Measurements from ENCODE around the gene MTTP.

DNA sequence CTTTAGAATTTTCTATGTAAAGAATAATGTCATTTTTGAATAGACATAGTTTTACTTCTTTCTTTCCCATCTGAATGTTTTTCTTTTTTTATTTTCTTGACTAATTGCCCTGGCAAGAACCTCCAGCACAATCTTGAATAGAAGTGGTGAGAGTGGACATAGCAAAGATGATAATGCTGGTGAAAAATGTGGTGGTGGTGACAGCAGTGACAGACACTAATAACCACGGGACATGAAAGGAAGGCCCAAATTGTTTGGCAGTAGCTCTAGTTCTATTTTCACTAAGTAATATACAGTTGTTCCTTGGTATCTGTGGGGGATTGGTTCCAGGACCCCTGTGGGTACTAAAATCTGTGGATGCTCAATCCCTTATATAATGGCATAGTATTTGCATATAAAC is 53.4 kb downstream of the MTTP start:
- no peak for TF ChIP-seq POLR2A (IDR thresholded peaks at IDR 0.05)
- TF ChIP-seq, protein P1, sequence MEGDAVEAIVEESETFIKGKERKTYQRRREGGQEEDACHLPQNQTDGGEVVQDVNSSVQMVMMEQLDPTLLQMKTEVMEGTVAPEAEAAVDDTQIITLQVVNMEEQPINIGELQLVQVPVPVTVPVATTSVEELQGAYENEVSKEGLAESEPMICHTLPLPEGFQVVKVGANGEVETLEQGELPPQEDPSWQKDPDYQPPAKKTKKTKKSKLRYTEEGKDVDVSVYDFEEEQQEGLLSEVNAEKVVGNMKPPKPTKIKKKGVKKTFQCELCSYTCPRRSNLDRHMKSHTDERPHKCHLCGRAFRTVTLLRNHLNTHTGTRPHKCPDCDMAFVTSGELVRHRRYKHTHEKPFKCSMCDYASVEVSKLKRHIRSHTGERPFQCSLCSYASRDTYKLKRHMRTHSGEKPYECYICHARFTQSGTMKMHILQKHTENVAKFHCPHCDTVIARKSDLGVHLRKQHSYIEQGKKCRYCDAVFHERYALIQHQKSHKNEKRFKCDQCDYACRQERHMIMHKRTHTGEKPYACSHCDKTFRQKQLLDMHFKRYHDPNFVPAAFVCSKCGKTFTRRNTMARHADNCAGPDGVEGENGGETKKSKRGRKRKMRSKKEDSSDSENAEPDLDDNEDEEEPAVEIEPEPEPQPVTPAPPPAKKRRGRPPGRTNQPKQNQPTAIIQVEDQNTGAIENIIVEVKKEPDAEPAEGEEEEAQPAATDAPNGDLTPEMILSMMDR (IDR thresholded peaks at IDR 0.05) = no peak

Measured in uterus (tissue), 2 donors.